ENCODE measurements around the gene APP. TPM values are rescaled to one million over a fixed set of nuclear protein-coding genes. Genes with fewer than 3 reads are reported as not detected.

Gene APP
- total and polyA plus RNA-seq, 2 of the 13 experiments (the other 11 are each of a cell fraction or from before 2014, with no cell fraction given), result 70.6 to 262 TPM

GRCh38 chr21:25963181-25963580 is 207.4 kb downstream of the APP start:
- H3K27me3 ChIP-seq (ENCODE audit: control insufficient read depth in 1 of 2, insufficient read depth in 2 of 2, low read length in 2 of 2), result no peaks in the 10 kb centered on the region; a peak in 1 of 5 replicates
- H3K9me3 ChIP-seq (ENCODE audit: low read length), result no peaks in the 10 kb centered on the region
- no TSS peak for BruUV-seq (replicated peaks)
- FAIRE-seq, result no peak
- H3K9ac ChIP-seq (ENCODE audit: insufficient read depth, low read depth, low read length), result no peak overlapping the region
- WGBS (ENCODE audit: low lambda C conversion rate), result 58% methylated on average over 5 of the region's 5 CpGs
- intact Hi-C loops (cut with micrococcal nuclease; ENCODE audit: unreplicated experiment) (no loop called here), in situ Hi-C loops (cut with HindIII; ENCODE audit: extremely low pct_ligation_motif_present, low pct_unique_long_range_greater_than_20kb) (no loop called here)
- ChIA-PET CTCF (ENCODE audit: low intra/inter-chr PET ratio, low total read pairs) (no interaction called here), POLR2A (no interaction called here)
- TF ChIP-seq, protein P1, sequence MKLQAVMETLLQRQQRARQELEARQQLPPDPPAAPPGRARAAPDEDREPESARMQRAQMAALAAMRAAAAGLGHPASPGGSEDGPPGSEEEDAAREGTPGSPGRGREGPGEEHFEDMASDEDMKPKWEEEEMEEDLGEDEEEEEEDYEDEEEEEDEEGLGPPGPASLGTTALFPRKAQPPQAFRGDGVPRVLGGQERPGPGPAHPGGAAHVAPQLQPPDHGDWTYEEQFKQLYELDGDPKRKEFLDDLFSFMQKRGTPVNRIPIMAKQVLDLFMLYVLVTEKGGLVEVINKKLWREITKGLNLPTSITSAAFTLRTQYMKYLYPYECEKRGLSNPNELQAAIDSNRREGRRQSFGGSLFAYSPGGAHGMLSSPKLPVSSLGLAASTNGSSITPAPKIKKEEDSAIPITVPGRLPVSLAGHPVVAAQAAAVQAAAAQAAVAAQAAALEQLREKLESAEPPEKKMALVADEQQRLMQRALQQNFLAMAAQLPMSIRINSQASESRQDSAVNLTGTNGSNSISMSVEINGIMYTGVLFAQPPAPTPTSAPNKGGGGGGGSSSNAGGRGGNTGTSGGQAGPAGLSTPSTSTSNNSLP (IDR thresholded peaks at IDR 0.05; ENCODE audit: low read depth, low read length), result no peak
- no peak for TF ChIP-seq RFX1 (IDR thresholded peaks at IDR 0.05)
- TF ChIP-seq ZNF557 (CRISPR knock-in tag; IDR thresholded peaks at IDR 0.05), result no peak
- TF ChIP-seq ZNF260 (CRISPR knock-in tag; IDR thresholded peaks at IDR 0.05; ENCODE audit: borderline replicate concordance, low read depth), result no peak
- TF ChIP-seq ZNF850 (CRISPR knock-in tag; conservative IDR thresholded peaks at IDR 0.05), result no peak
- TF ChIP-seq SNAPC4 (CRISPR knock-in tag; IDR thresholded peaks at IDR 0.05), result no peak
- no peak for TF ChIP-seq ZC3H13 (CRISPR knock-in tag; IDR thresholded peaks at IDR 0.05)
- no peak for TF ChIP-seq SP2 (CRISPR knock-in tag; IDR thresholded peaks at IDR 0.05)
- TF ChIP-seq ZNF512 (CRISPR knock-in tag; IDR thresholded peaks at IDR 0.05), result no peak
- H2AFZ ChIP-seq (ENCODE audit: low read length), result no peak overlapping the region
- H3K79me2 ChIP-seq (ENCODE audit: insufficient read depth, low read length), result no peaks in the 10 kb centered on the region
- H3K4me2 ChIP-seq (ENCODE audit: low read depth, low read length), result no peak overlapping the region
- H4K20me1 ChIP-seq (ENCODE audit: insufficient read depth, low read length), result no peaks in the 10 kb centered on the region
- ATAC-seq, result no peak
- no peak overlapping the region for H3K27ac ChIP-seq (ENCODE audit: extremely low read length, insufficient read depth, low read length)
- no peaks in the 10 kb centered on the region for H3K4me1 ChIP-seq (ENCODE audit: insufficient read depth, low read length)
- H3K36me3 ChIP-seq (replicated peaks in 1 of 2; ENCODE audit: control insufficient read depth in 1 of 2, insufficient read depth in 2 of 2, low read length in 2 of 2), result no peaks in the 10 kb centered on the region; a peak in 2 of 5 replicates
- no peak for DNase-seq (ENCODE audit: low spot score)
- H3K4me3 ChIP-seq (replicated peaks in 1 of 3; ENCODE audit: insufficient read depth in 1 of 3, low read depth in 2 of 3, low read length in 3 of 3), result no peak overlapping the region

Data from HepG2 (cell line).